K562 (cell line): ENCODE measurements around the gene ZW10. TPM values are rescaled to one million over a fixed set of nuclear protein-coding genes. Genes with fewer than 3 reads are reported as not detected.

ENCODE experiments used
- AFF1 ChIP-seq, 2 experiments: fragments of 450-650 bp; IDR thresholded peaks; 2 replicates each; pipeline ENCODE4 v1.6.1; 2018; ENCODE audit warnings: mild to moderate bottlenecking in 2 of 2, low read depth in 1 of 2; ENCODE audit not compliant: partially characterized antibody in 2 of 2
- BRF1 ChIP-seq: IDR thresholded peaks from 3 replicates; pipeline ENCODE4 v1.6.1; 2011; ENCODE audit warnings: borderline replicate concordance, mild to moderate bottlenecking; ENCODE audit not compliant: insufficient read length; ENCODE audit errors: extremely low read depth
- CREB3 ChIP-seq: fragments of 450-650 bp; conservative IDR thresholded peaks from 2 replicates; pipeline ENCODE4 v1.6.1; 2016; ENCODE audit warnings: missing genetic modification characterization, low read depth, mild to moderate bottlenecking, missing compliant biosample characterization, moderate library complexity
- DACH1 ChIP-seq: fragments of 450-650 bp; IDR thresholded peaks from 2 replicates; pipeline ENCODE4 v1.6.1; 2018; ENCODE audit not compliant: partially characterized antibody
- GTF2E2 ChIP-seq: fragments of 200-800 bp; sonication (Bioruptor generic); IDR thresholded peaks from 2 replicates; pipeline ENCODE4 v1.6.1; 2016; ENCODE audit warnings: missing genetic modification characterization, missing compliant biosample characterization
- NBN ChIP-seq: fragments of 450-650 bp; IDR thresholded peaks from 2 replicates; pipeline ENCODE4 v1.6.1; 2016; ENCODE audit warnings: low read depth, mild to moderate bottlenecking
- RB1 ChIP-seq: fragments of 450-650 bp; IDR thresholded peaks from 2 replicates; pipeline ENCODE4 v1.6.1; 2017; ENCODE audit warnings: low read depth, mild to moderate bottlenecking
- RBBP5 ChIP-seq: fragments of 200-600 bp; sonication (generic); IDR thresholded peaks from 2 replicates; pipeline ENCODE4 v1.6.1; 2012; ENCODE audit warnings: borderline replicate concordance, mild to moderate bottlenecking, low read length, control low read depth, inconsistent platforms; ENCODE audit not compliant: insufficient read depth, poor library complexity, severe bottlenecking
- SRF ChIP-seq, 2 experiments: fragments of 250-450, 450-650 bp in 1 of 2; sonication (Bioruptor Pico) in 1 of 2; sonication (generic) in 1 of 2; formaldehyde crosslinking; IDR thresholded peaks; 2 replicates each; pipeline versions ENCODE4 v1.5.0 to v1.5.1; 2020 to 2022; ENCODE audit warnings: mild to moderate bottlenecking in 1 of 2, missing genetic modification reagents in 1 of 2
- SUPT5H ChIP-seq: fragments of 450-650 bp; IDR thresholded peaks from 2 replicates; pipeline ENCODE4 v1.6.1; 2016
- TAF7 ChIP-seq: fragments of 450-650 bp; IDR thresholded peaks from 2 replicates; pipeline ENCODE4 v1.6.1; 2016; ENCODE audit warnings: missing genetic modification characterization, missing compliant biosample characterization
- ZBTB11 ChIP-seq, 3 experiments: fragments of 200-800 bp in 1 of 3; fragments of 250-450 bp in 1 of 3; fragments of 450-650 bp in 1 of 3; sonication (Bioruptor Pico) in 1 of 3; sonication (Bioruptor generic) in 1 of 3; formaldehyde crosslinking in 1 of 3; IDR thresholded peaks; 2 replicates each; pipeline versions ENCODE4 v1.6.1 to v1.8.0; 2016 to 2022; ENCODE audit warnings: mild to moderate bottlenecking in 2 of 3, missing genetic modification characterization in 2 of 3, missing compliant biosample characterization in 1 of 3, moderate library complexity in 1 of 3
- ZFP36 ChIP-seq: fragments of 150-350 bp; IDR thresholded peaks from 2 replicates; pipeline ENCODE4 v1.6.1; 2018; ENCODE audit warnings: low read length, low read depth; ENCODE audit not compliant: partially characterized antibody
- ZFX ChIP-seq: sonication (generic); formaldehyde crosslinking; IDR thresholded peaks from 2 replicates; pipeline ENCODE4 v1.8.0; 2022; ENCODE audit warnings: mild to moderate bottlenecking, missing genetic modification reagents, moderate library complexity
- ZNF354B ChIP-seq: fragments of 250-450 bp; sonication (Bioruptor Pico); IDR thresholded peaks from 2 replicates; pipeline ENCODE4 v1.4.0; 2020
- ZNF766 ChIP-seq: fragments of 200-800 bp; sonication (Bioruptor generic); conservative IDR thresholded peaks from 2 replicates; pipeline ENCODE4 v1.6.1; 2016; ENCODE audit warnings: missing genetic modification characterization, missing compliant biosample characterization
- polyA plus RNA-seq, 8 experiments: library from polyadenylated mRNA; depleted of rRNA in 4 of 8; stranded (reverse) in 5 of 8; unstranded in 3 of 8; fragments of >200 nt; fragmentation: Nextera tagmentation in 2 of 8; fragmentation: Illumina TruSeq in 1 of 8; extraction: Ambion mirVana in 2 of 8; extraction: Trizol in 1 of 8; gene quantifications; 2 replicates each; pipeline versions ENCODE4 v1.2.1 to v1.2.3, GENCODE V29; 2011 to 2014; ENCODE audit warnings: inconsistent platforms in 1 of 8, missing spikeins in 1 of 8
- total RNA-seq, 7 experiments: library from RNA; depleted of rRNA in 6 of 7; stranded (reverse); fragments of >200 nt in 6 of 7; fragmentation: Illumina TruSeq in 2 of 7; extraction: Trizol in 2 of 7; gene quantifications; 2 replicates each; pipeline versions ENCODE4 v1.2.1 to v1.2.3, GENCODE V29; 2011 to 2021; ENCODE audit warnings: low replicate concordance in 1 of 7

Gene ZW10
- total and polyA plus RNA-seq, 9 of the 15 experiments (the other 6 are each of a cell fraction or from before 2014, with no cell fraction given): 9.4 to 37.7 (median 25.0) TPM

GRCh38 chr11:113773416-113774173, at the start of gene ZW10 (continued):
- TF ChIP-seq ZBTB11 (CRISPR knock-in tag; IDR thresholded peaks at IDR 0.05) (peak in 1 of 3 experiments; percentile 80; a peak in 2 of 6 replicates), RBBP5 (peak; percentile 81), ZNF766 (CRISPR knock-in tag) (peak; percentile 94), ZFP36 (peak; percentile 2), SUPT5H (peak; percentile 87), ZNF354B (0 out of 2 replicates have a peak, but pooled peaks have one; percentile 53), TAF7 (tag) (peak; percentile 29; the same call in 1 of the 2 replicates), ZFX (CRISPR knock-in tag) (peak; percentile 62; the same call in 1 of the 2 replicates), CREB3 (tag) (no peak), SRF (CRISPR knock-in tag; IDR thresholded peaks at IDR 0.05) (peak; percentile 13 to 15; a peak in 1 of 4 replicates), DACH1 (no peak), BRF1 (no peak), AFF1 (IDR thresholded peaks at IDR 0.05; ENCODE audit: low read depth in 1 of 2, partially characterized antibody in 2 of 2) (peak; percentile 18 to 96), RB1 (peak; percentile 76), NBN (peak; percentile 33; the same call in 1 of the 2 replicates), GTF2E2 (tag) (0 out of 2 replicates have a peak, but pooled peaks have one; percentile 67)
